Stimulated activated CD8-positive, alpha-beta memory T cell treated with anti-CD3 and anti-CD28 coated beads, Interleukin-7, amount 100 ng/mL, for 4 hours (primary cell): ENCODE data around the gene ZRANB3.
"Not testable (repeated sequence)": the region's sequence is repeated elsewhere in the genome, so short reads cannot be mapped to it uniquely, and the experiment has no call there.

Experiments used
- DNase-seq, 2 donors: peaks; one replicate each; pipeline ENCODE4 v3.0.0-alpha.2; 2020; ENCODE audit warnings: low read depth in 2 of 2

Gene ZRANB3

DNA sequence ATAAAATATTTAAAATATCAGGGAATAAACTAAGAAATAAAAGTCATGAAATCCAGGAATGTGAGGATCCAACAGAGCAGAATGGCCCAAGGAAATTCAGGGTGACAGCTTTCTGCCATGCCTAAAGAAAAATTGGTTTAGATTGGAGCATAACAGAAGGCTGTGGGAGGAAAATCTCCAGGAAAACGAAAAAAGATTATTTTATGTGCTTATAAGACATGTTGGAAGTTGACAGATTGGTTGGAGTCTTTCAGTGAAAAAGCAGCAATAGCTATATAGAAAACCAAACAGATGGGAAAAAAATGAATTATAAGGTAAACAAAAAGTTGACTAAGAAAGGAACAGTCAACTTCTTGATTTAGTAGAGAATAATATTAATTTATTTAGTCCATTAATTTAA is 203.9 kb downstream of the ZRANB3 start:
- DNase-seq = no peak

DNA sequence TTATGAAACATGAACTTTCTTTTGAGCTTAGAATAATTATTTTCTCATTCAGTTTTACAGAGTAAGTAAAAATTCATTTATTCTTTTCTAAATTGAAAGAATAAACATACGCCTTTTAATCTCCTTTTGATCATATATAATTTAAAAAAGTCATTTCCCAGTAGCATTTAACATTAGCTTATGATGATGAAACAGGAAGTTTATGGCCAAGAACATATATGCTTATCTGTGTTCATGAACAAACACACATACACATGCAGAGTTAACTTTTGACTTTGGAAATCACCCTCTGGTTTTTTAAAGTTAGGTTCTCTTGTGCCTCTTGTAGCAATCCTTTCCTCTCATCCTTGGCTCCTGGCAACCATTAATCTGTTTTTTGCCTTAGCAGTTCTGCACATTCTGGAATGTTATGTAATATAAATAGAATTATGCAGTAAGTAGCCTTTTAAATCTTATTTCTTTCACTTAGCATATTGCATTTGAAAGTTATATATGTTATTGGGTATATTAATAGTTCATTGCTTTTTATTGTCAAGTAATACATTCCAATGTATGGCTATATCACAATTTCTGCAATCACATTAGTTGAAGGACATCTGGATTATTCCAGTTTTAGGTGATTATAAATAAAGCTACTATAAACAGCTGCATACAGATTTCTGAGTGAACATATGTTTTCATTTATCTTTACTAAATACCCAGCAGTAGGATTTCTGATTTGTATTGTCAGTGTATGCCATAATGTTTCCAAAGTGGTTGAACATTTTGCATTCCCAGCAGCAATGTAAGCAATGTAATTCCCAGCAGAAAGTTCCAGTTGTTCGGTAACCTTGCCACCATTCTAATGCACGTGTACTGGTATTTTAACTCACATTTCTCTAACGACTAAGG is 210.3 kb downstream of the ZRANB3 start:
- DNase-seq = no peak

DNA sequence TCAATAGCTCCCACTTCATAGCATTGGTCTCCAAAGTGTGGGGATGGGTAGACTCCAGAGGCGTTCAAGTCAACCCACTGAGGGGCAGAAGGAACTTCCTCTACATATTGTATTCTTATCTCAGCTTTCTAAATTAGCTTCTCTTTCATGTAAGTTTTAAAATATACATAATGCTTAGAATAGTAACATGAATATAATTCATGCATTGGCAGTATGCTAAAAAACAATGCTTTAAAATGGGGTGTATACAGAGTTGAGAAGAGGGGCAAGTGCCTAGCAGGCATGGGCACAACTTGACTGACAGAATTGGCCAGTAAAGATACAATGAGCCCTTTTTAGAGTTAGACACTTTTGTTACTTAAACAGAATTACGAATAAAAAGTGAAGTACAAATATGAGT is 212.2 kb downstream of the ZRANB3 start:
- DNase-seq = no peak

DNA sequence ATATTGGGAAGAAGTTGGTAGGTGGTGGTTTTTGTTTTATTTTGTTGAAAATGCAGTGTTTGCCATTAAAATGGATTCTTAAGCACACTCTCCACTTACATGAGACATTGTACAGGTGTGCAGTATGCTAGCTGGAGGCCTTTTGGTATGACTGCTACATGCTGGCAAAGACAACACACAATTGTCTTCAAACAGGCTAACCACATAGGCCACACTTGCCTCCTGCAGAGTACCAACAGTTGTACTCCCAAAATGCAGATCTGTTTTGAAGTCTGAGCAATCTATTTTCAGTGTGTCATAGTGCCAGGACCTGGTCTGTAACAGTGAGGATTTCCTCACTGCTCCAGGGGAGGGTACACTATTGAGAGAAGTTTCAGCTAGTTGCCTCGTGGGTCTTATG is 213.6 kb downstream of the ZRANB3 start:
- DNase-seq = no peak

DNA sequence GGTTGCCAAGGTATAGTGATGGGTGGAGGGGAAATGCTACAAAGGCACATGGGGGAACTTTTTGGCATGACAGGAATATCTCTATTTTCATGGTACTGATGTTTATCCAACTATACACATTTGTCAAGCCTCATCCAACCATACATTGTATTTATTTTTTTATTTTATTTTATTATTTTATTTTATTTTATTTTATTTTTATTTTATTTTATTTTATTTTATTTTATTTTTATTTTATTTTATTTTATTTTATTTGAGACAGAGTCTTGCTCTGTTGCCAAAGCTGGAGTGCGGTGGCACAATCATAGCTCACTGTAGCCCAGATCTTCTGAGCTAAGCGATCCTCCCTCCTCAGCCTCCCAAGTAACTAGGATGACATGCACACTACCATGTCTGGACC is 219.1 kb downstream of the ZRANB3 start:
- DNase-seq = no peak

DNA sequence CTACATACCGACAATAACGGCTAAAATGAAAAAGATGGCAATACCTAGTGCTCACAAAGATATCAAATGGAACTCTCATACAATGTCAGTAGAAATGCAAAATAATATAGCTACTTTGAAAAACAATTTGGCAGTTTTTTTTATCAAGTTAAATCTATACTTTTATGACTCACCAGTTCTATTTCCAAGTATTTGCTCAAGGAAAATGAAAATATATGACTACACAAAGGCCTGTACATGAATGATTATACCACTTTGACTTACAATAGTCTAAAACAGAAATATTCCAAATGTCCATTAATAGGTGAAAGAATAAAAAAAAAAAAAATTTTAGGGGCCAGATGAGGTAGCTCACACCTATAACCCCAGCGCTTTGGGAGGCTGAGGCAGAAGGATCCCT is 219.8 kb downstream of the ZRANB3 start:
- no peak for DNase-seq

DNA sequence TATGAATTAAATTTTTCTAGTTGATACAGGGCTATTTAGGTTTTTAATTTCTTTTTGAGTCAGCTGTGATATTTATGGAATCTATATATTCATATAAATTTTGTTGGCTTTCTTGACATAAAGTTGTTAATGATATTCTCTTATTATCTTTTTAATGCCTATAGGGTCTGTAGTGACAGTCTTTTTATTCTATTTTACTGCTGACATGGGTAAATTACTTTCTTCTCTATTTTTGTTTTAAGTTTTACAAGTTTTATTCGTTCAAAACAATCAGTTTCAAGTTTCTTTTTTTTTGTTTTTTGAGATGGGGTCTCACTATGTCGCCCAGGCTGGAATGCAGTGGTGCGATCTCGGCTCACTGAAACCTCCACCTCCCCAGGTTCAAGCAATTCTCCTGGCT is 226.3 kb downstream of the ZRANB3 start:
- DNase-seq = no peak

DNA sequence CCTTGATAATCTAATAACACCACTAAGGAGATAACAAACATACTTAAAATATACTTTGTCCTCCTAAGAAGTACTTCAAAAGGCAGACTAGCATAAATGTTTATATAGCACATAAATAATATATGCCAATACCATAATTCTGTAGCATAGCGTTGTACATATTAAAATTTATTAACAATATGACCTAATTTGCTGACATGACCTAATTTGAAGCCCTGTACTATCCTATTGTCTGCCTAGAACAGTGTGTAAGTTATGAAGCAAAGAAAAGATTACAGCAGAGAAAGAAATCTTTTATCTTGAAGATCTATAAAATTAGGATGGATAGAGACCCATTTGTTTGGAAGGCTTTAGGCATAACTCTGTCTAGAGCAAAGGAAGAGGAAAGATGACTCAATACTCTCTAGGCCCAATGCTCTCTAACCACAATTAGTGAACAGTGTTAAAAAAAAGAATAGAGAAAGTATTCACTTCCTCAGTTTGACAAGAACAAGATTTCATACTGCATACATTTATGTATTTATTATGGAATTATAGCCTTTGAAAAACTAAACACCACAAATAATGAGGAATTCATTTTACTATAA is 231.3 kb downstream of the ZRANB3 start:
- no peak for DNase-seq

DNA sequence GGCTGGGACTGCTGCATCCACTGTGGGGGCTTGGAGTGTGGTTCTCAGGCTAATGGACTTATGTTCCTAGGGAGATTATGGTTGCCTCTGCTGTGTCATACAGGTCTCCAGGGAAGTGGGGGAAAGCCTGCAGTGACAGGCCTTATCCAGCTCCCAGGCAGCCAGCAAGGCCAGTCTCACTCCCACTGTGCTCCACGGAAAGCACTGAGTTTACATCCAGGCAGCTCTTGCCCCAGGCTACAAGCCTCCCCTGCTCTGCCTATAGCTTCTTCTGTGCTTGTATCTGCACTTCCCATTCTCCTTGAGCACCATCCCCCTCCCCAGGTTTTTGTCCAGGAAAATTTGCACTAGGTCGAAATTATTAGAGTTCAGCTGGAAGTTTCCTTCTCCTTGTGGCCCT is 231.9 kb downstream of the ZRANB3 start:
- no peak for DNase-seq

DNA sequence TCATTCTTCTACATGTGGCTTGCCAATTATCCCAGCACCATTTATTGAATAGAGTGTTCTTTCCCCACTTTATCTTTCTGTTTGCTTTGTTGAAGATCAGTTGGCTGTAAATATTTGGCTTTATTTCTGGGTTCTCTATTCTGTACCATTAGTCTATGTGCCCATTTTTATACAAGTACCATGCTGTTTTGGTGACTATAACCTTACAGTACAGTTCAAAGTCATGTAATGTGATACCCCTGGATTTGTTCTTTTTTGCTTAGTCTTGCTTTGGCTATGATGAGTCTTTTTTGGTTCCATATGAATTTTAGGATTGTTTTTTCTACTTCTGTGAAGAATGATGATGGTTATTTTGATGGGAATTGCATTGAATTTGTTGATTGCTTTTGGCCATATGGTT is 243.9 kb downstream of the ZRANB3 start:
- not testable (repeated sequence) for DNase-seq

DNA sequence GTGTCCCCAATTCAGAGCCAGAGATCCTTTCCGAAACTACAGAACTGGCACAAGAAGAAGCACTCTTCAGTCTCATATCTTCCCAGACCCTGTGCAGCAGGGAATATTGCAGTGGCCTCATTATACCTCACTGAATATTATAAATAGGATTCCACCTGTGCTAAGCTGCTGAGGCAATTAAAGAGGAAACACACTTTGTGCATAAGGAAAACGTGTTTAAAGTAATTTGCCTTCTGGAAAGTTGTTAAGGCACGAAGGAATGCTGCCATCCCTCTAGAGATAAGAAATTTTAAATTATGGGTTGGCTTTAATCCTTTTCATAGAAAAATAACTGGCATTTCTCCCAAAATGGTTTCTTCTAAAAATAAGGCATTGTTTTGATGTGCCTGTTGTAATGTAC is 245.6 kb downstream of the ZRANB3 start:
- DNase-seq = no peak

DNA sequence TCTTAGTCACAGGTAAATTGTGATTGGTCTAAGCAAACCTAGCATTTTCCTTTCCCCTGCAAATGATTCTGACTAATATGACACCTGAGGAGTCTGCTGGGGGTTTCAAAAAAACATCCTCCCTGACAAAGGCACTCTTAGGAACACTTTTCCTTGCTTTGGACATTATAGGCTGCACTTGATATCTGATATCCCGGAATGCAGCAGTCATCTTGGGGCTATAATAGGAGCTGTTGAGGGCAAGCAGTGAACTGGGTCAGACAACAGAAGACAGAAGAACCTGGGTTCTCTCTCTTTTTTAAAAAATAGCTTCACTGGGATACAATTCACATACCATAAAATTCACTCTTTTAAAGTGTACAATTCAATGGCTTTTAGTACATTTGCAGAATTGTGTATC is 249.6 kb downstream of the ZRANB3 start:
- DNase-seq = no peak

DNA sequence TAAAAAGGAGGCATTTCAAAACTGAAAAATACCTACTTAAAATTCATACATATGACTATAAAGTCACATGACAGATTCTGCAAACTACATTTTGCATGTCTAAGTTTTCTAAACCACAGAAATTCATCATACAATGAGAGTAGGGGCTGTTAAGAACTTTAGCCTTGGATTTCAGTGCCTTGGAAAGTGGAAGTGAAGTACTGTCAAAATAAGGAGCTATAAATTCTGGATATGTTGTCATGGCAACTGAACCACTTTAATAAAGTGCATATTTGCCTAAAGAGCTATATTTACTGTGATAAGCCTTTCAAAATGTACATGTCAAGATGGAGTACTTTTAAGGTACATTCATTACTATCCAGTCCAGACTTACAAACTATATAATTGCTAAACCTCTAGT is 251.8 kb downstream of the ZRANB3 start:
- DNase-seq = no peak

DNA sequence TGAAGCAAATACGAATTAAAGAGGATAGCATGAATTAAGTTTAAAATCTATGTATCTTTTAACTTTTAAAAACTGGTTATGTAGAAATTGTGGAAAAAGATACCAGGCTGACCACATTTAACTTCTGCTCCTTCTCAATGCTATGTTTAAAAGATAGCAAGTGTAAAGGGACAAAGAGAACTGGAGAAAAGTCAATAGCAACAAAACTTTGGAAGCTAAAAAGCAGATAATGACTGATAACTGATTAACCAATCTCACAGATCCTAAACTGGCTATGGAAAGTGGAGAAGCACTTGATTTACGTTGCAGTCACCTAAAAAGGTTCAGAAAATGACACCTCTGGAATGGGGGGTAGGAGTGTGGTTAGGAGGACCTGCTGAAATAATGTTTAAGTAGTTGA is 254.5 kb downstream of the ZRANB3 start:
- no peak for DNase-seq

DNA sequence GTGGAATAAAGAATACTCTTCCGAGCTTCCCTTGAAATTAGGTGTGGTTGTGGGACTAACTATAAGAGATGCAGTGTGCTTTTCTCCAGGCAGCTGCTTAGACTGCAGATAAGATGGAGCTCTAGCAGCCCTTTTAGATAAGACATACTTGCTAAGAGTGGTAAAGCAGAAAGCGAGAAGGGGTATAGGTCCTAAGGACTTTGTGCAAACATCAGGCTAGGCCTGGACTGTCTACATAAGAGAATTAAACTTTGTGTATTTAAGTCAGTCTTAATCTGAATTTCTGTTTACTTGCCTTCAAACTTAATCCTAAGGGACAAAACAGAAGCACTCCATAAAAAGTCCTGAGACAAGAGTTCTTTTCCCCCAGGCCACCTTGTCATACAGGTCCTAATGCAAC is 260.0 kb downstream of the ZRANB3 start:
- no peak for DNase-seq

DNA sequence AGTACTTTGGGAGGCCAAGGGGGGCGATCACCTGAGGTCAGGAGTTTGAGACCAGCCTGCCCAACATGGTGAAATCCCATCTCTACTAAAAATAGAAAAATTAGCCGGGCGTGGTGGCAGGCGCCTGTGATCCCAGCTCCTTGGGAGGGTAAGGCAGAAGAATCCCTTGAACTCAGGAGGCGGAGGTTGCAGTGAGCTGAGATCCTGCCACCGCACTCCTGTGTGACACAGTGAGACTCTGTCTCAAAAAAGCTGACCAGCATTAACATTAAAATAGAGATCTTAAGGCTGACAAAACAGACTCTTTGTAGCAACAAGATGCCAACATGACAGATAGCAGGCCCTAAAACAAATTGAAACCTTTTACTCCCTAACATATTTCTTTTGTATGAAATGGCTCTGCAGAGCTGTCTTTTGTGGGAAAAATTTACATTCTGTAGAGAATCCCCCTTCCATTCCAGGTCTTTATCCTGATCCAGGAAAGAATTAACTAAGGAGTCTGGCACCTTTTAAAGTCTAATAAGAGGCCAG is 265.0 kb downstream of the ZRANB3 start:
- no peak for DNase-seq

DNA sequence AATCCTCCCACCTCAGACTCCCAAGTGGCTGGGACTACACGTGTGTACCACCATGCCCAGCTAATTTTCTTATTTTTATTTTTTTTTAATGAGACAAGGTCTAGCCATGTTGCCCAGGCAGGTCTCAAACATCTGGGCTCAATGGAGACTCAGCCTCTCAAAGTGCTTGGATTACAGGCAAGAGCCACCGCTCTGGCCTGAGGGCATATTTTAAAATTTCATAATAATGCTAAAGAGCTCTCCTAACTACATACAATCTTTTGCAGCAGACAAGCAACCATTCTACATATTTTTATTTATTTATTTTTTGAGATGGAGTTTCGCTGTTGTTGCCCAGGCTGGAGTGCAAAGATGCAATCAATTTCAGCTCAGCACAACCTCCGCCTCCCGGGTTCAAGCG is 271.9 kb downstream of the ZRANB3 start:
- DNase-seq = no peak

DNA sequence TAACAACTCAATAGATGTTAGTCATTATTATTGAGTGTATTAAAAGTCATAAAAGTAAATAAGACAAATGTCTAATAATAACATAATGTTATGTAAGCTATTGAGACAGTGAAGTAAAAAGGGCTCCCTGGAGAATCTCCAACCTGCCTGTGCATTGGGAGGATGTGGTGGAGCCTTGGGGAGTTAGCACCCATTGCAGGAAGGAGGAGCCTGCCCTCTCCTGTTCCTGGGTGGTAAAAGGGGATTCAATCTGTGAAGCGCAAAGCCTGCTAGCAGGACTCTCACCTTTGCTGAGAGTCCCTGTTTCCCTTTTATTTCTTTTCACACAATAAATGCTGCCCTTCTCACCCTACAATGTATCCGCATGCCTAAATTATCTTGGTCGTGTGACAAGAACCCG is 272.8 kb downstream of the ZRANB3 start:
- DNase-seq = no peak

DNA sequence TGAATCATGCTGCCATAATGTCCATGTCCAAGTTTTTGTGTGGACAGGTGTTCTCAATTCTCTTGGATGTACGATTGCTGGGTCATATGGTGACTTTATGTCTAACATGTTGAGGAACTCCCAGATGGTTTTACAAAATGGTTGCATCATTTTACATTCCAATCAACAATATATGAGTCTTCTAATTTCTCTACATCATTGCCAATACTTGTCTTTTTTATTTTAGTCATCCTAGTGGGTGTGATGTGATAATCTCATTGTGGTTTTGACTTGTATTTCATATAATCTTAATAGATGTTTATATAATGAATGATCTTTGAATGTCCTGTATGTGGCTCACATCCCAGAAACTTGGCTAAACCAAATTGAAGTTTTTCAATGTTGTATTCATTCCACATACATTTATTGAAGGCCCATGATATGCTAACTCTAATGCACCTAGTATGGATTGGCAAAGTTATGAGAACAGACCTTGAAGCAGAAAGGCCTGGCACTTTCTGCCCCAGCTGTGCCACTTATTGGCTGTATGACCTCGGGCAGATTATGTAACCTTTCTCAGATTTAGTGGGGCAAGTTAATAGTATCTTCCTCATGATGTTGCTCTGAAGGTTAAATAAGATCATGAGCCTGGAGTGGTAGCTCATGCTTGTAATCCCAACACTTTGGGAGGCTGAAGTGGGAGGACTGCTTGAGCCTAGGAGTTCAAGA is 273.5 kb downstream of the ZRANB3 start:
- no peak for DNase-seq

DNA sequence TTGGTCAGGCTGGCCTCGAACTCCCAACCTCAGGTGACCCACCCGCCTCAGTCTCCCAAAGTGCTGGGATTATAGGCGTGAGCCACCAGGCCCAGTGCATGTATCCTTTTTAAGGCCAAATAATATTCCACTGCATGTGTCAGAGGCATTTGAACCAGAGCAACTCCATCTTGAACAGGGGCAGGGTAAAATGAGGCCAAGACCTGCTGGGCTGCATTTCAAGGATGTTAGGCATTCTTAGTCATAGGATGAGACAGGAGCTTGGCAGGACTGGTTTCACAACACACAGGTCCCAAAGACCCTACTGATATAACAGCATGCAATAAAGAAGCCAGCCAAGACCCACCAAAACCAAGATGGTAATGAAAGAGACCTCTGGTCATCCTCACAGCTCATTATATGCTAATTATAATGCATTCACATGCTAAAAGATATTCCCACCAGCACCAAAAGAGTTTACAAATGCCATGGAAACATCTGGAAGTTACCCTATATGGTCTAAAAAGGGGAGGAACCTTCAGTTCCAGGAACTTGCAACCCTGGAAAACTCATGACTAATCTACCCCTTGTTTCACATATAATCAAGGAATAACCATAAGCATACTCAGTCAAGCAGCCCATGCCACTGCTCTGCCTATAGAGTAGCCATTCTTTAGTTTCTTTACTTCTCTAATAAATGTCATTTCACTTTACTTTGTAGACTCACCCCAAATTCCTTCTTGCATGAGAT is 274.3 kb downstream of the ZRANB3 start:
- no peak for DNase-seq

DNA sequence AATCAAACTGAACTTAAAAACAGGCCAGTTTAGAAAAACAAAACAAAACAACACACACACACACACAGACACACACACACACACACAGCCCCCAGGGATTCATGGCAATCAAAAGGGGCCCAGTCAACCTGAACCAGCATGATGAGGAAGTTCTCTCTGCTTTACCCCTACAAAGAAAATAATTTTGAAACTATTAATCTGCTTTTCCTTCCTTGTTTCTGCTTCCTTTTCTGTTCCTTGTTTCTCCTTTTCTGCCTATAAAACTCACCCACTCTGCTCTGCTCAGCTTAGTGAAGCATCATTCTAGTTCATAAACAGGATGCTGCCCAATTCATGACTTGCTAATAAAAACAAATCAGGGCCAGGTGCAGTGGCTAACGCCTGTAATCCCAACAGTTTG is 275.8 kb downstream of the ZRANB3 start:
- DNase-seq = no peak
